HG02943 (cell line): ENCODE data around the gene PGBD1.
A peak's percentile ranks its signal among the peaks of the same experiment; 100 is the strongest.

Source experiments
- ATAC-seq: cut with Tn5 transposase; IDR thresholded peaks from one replicate; pipeline ENCODE4 v1.9.1; 2021; ENCODE audit warnings: mild to moderate bottlenecking, low read depth, moderate library complexity; ENCODE audit not compliant: unreplicated experiment

PGBD1 gene

DNA sequence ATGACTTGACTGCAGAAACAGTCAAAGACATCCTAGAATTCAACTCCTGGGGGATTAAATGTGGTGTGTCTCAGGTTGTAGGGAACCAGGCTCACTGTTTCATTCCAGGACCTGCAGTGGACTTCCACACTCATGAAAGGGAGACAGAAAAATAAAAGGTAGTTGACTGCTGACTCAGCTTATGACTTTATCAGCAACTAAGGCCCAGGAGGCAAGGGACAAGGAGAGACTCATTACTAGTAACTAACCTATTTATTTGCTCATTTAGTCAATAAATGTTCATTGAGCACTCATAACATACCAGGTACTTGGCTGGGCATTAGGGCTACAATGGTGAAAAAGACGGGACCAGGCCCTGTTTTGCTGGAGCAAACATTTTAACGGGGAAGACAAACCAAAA, 51.7 kb downstream of the PGBD1 start:
- ATAC-seq = no peak

DNA sequence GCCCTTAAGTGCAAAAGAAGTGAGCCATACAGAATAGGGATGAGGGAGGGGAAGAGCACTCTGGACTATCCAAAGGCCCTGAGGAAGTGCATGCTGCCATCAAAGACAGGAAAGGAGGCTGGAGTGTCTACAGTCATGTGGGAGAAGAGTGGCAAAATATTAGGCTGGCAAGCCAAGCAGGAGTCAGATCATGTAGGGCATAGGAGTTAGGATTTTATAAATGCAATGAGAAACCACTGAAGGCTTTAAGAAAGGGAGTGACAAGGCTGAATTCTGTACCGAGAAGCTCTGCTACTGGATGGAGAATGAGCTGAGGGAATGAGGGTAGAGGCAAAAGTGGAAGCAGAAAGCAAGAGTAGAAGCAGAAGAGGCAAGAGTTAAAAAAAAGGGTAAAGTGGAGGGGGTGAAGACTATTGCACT, 52.2 kb downstream of the PGBD1 start:
- ATAC-seq = no peak

DNA sequence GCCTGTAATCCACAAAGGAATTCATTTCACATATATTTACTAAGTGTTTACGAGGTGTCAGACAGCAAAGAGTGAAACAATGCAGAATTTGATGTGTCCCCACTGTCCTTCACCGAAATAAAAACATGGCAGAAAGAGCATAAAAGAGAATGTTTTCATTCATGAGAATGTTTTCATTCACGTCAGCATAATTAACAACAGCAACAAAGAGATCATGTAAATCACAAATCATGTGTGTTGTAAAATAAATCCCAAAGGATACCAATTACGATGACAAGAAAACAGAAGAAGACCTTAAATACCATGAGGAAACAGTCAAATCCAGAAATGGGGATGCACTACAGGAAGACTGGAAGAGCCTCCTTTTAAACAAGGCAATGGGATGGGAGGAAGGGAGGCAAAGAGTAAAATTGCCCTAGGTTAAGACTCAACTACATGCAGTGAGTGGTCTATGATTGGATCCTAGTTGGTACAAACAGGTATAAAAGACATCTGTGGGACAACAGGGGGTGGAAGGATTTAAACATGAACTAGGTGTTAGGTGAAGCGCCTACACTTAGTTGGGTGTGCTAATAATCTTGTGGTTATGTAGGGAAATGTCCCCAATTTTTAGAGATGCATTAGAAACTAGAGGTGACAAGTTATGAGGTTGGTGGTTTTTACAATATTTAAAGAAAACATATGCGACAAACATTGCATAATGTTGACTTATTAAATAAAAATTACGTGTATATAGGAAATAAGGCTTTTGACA, 53.1 kb downstream of the PGBD1 start:
- ATAC-seq = no peak

DNA sequence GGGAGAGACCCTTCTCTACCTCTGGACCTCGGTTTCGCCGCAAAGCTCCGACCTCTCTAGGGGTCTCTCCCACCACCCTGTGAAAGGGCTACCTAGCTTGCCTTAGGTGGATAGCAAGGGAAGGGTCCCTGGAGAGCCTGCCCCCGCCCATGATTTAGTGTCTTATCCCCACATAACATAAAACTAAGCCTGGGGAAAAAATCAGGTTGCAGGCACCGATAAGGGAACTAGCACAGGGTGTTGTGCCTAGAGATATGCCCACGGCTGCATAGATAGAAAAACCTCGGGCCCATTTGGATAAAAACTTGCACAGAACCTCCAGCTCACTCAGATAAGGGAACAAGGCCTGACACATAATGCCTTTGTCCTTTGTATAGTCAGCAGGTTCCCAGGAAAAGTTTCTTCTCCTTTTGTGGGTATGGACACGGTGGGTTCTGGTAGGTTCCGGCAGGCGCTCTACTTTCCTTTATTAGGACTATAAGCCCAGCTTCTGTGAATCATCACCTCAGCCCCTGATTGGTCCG, 53.7 kb downstream of the PGBD1 start:
- ATAC-seq = peak; percentile 2

- peak; percentile 84 for ATAC-seq
These were observed 54.4 kb downstream of the PGBD1 start, which contains the start of gene ZSCAN31 for GRCh38 chr6:28335564-28336283. TSS of gene ZSCAN31 (minus strand) at chr6:28336148. CDS start at chr6:28329683, 6,465 bp downstream.

GRCh38 chr6:28336284-28337120, 55.1 kb downstream of the PGBD1 start:
- no peak for ATAC-seq

- no peak for ATAC-seq
These were observed 55.7 kb downstream of the PGBD1 start for GRCh38 chr6:28337121-28337520.

DNA sequence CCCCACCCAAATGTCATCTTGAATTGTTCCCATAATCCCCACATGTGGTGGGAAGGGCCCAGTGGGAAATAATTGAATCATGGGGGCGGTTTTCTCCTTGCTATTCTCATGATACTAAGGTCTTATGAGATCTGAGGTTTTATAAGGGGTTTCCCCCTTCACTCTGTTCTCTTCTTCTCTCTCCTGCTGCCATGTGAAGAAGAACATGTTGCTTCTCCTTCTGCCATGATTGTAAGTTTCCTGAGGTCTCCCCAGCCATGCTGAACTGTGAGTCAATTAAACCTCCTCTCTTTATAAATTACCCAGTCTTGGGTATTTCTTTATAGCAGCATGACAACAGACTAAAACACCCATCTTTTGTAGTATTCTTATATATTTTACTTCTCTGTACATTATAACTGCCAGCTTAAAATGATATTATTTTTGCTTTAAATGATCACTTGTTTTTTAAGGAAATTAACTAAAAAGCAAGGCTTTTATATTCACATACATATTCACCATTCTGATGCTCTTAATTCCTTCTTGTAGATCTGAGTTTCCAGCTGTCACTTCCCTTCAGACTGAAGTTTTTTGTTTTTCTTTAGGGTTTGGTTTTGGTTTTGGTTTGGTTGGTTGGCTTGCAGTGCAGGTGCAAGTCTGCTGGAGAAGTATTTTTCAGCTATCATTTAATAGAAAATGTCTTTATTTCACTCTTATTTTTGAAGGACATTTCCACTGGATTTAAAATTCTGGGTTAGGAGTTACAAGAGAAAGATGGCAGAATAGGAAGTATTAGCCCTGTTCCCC, 59.1 kb downstream of the PGBD1 start:
- no peak for ATAC-seq

DNA sequence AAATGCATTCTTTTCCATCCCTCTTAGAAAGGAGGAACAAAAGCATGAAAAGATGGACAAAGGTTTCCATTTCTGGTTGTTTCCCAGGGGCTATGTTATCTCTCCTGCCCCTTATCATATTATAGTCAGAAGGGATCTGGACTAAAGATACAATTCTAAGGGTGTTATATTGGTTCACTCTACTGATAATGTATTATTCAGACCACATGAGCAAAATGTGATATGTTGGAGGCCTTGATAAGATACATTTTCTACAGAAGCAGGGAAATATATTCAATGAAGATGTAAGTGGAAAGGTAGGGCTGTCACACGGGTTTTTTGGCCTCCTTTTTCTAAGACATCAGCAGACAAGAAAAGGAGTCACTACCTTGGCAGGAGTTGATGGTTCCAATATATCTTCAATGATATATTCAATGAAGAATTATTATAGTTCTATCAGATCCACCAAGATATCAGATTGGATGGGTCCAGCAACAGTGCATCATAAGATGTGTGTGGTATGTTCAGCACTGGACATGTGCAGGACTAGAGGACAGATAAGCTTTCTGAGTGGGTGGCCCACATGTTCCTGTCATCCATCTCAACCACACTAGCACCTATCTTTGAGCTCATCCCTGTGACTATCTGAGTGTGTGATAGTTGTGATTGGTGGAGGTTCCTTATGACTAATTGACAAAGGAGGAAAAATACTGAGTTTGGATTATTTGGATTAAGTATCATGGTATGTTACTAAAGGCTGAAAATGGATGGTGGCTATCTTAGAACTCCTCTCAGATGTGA, 62.7 kb downstream of the PGBD1 start:
- ATAC-seq = no peak

GRCh38 chr6:28345201-28345600, 63.8 kb downstream of the PGBD1 start:
- ATAC-seq = no peak

GRCh38 chr6:28347119-28347518, 65.7 kb downstream of the PGBD1 start:
- no peak for ATAC-seq

GRCh38 chr6:28349344-28349891, 68.0 kb downstream of the PGBD1 start:
- ATAC-seq = no peak

DNA sequence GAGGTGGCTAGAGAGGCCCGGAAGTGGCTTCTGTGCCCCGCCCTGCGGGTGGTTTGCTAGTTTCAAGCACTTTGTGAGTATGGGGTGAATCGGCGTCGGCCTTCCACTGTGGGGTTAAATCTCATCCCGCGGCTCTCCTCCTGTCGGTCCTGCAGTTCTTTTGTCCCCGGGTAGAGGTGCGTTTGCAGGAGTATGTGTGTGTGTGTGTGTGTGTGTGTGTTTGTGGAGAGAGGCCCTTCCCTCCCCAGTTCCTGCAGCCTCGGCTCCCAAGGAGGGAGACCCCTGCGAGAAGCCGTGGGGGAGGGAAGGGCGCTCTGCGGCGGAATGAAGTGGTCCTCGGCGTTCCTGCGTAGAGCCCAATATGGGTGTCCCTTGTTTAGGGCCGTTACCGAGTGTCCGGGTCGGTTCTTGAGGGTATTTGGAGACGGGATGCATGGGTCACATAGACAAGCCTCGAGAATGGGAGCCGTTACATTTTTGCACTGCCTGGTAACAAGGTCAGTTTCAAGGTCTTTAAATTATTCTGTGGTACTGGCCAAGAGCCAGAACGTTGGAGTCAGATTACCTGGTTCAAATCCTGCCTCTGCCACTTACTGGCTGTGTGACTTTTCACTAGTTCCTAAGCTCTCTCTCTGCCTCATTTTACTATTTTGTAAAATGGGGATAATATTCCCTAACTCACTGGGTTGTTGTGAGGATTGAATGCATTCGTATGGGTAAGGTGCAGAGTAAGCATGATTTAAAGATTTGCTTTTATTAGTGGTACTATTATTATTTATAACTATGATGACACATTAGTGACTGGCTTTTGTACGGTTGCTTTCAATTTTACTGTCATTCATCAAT, 68.7 kb downstream of the PGBD1 start, which contains the start of gene ZKSCAN3:
TSS of gene ZKSCAN3 (plus strand) at position 56 of the 846 bp plus-strand sequence. CDS start 9,640 bp downstream, outside the sequence.
- ATAC-seq = peak; percentile 93

DNA sequence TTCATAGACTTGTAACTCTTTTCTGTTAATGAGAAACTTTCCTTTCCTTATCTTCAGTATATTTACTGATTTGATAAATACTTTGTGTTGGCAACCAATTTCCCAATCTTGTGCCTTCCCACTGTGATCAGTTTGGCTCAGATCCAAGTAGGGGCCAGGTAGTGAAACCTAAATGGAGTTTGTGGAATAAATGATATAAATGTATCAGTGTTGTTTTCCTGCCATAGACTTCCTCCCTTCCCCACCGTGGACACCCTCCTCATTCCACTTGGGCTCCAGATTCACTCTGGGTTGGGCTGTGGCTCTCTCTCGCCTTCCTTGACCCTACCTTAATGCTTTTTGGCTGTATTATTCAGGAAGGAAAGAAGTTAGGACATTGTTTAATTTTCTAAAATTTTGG, 69.7 kb downstream of the PGBD1 start:
- ATAC-seq = no peak

DNA sequence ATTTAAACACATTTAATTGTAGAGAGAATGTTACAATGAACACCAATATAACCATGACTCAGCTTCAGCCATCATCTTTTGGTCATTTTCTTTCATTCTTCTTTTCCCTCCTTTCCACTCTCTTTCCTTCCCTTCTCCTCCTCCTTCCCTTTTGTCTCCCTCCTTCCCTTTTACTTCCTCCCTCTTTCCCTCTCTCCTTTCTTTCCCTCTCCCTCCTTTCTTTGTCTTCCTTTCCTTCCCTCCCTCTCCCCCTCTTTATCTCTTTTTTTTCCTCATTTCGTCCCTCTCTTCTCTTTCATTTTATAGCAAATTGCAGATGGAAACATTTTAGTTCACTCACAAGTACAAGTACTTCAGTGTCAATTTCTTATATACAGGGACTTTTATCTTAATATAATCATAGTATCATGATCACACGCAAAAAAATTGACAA, 70.1 kb downstream of the PGBD1 start:
- ATAC-seq = no peak
